Suprapubic skin (tissue), 4 donors: Measurements from ENCODE around the gene RBM45.

Experiments used
- CTCF ChIP-seq, 2 donors: fragments of 200-600 bp in 1 of 2; fragments of 450-650 bp in 1 of 2; sonication (generic) in 1 of 2; IDR thresholded peaks; one replicate each; pipeline ENCODE4 v1.5.1; 2016 to 2019; ENCODE audit warnings: antibody characterized with exemption in 2 of 2, mild to moderate bottlenecking in 1 of 2, moderate library complexity in 1 of 2
- EP300 ChIP-seq: sonication (generic); formaldehyde crosslinking; IDR thresholded peaks from one replicate; pipeline ENCODE4 v1.6.1; 2017; ENCODE audit warnings: antibody characterized with exemption
- POLR2A ChIP-seq, 2 donors: fragments of 450-650 bp; IDR thresholded peaks; one replicate each; pipeline ENCODE4 v1.6.1; 2017; ENCODE audit warnings: antibody characterized with exemption in 2 of 2, mild to moderate bottlenecking in 2 of 2, moderate library complexity in 2 of 2
- POLR2AphosphoS5 ChIP-seq, 3 donors: sonication (generic); formaldehyde crosslinking; IDR thresholded peaks; one replicate each; pipeline ENCODE4 v1.6.1; 2017; ENCODE audit warnings: antibody characterized with exemption in 3 of 3

DNA sequence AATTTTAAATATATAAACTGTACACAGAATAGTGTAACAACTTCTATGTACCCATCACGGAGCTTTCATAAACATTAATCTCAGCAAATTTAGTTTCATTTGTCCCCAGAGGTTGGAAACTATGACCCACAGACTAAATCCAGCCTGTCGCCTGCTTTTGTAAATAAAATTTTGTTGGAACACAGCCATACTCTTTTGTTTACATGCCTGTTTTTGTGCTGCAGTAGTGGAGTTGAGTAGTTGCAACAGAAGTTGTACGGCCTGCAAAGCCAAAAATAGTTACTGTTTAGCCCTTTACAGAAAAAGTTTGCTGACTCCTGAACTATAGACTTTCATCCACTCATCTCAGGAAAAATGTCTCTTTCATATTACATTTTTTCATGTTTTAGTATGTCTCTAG lies 39.8 kb downstream of the RBM45 start:
- TF ChIP-seq POLR2A (IDR thresholded peaks at IDR 0.05) = no peak
- no peak for TF ChIP-seq CTCF (IDR thresholded peaks at IDR 0.05)
- no peak for TF ChIP-seq POLR2AphosphoS5 (IDR thresholded peaks at IDR 0.05)
- no peak for TF ChIP-seq EP300
